Lower leg skin (tissue), 4 donors: Measurements from ENCODE around the gene DNLZ. TPM values are rescaled to one million over a fixed set of nuclear protein-coding genes. Genes with fewer than 3 reads are reported as not detected.
"Not testable (repeated sequence)": the region's sequence is repeated elsewhere in the genome, so short reads cannot be mapped to it uniquely, and the experiment has no call there.

ENCODE experiments used
- DNase-seq, 2 donors: peaks; one replicate each; pipeline ENCODE4 v3.0.0-alpha.2; 2019; ENCODE audit warnings: low spot score in 2 of 2
- H3K4me3 ChIP-seq: fragments of 200-600 bp; sonication (generic); 2 replicates; pipeline ENCODE4 v1.5.1; 2017; ENCODE audit warnings: mild to moderate bottlenecking, low read depth; ENCODE audit not compliant: poor library complexity, severe bottlenecking
- POLR2A ChIP-seq, 2 donors: fragments of 450-650 bp; IDR thresholded peaks; one replicate each; pipeline ENCODE4 v1.6.1; 2016 to 2017; ENCODE audit warnings: antibody characterized with exemption in 2 of 2, mild to moderate bottlenecking in 1 of 2, moderate library complexity in 1 of 2
- WGBS, 2 donors: methylation state at CpG; one replicate each; pipeline ENCODE4 v1.1.5; 2018; 5-methylcytosine and 5-hydroxymethylcytosine counted together
- intact Hi-C: fragments of 100-400 bp; cut with DNase I; formaldehyde crosslinking; loops from one replicate; pipeline ENCODE4 v1.15.0; 2023; ENCODE audit warnings: low total_unique reads
- total RNA-seq, 4 donors: library from RNA; depleted of rRNA; stranded (reverse); fragments of >200 nt; gene quantifications; one replicate each; pipeline ENCODE4 v1.1.0, GENCODE V29; 2016
- TF ChIP-seq, protein P1 (sequence below), 3 donors: fragments of 450-650 bp; IDR thresholded peaks; one replicate each; pipeline ENCODE4 v1.5.1; 2016; ENCODE audit warnings: antibody characterized with exemption in 3 of 3, mild to moderate bottlenecking in 3 of 3, moderate library complexity in 2 of 3

DNLZ gene
- total RNA-seq, 4 donors from 2014 or later: 30.9 to 64.6 (median 44.1) TPM

DNA sequence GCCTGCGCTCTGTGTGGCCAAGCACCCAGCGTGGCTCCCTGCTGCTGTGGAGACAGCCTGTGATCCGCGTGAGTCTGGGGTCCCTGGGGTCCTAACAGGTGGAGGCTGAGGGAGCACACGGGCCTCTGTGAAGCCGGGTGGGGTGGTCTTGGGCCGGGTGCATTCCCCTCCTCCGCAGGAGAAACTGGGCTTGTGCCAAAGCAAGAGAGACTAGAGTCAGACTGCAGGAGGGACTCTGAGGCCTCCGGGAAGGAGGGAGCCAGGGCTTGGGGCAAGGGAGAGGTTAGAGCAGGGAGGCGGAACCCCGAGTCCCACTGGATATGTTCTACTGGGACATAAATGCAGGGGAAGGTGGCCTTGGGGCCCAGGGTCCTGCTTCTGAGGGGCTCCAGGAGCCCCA, 10.5 kb downstream of the DNLZ start:
- 72 to 75% methylated on average over 11 of the region's 11 CpGs for WGBS, 2 donors

DNA sequence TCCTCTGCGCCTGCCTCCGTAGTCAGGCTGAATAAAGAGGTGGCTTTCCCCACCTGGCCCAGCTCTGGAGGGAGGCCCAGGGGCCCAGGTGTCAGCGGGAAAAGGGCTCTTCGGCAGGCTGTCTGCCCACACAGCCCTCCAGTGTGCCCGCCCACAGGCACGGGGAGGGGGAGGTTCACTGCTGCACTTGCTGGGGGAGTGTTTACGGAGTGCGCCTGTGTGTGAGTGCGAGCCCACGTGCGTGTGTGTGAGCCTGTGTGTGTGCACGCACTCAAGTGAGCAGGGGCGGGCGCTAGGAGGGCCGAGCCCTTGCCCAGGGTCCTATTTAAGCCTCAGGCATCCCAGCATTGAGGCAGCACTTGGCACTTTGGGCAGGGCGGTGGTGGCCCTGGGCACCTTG, 10.9 kb downstream of the DNLZ start:
- 63 to 72% methylated on average over 8 to 12 of the region's 16 CpGs for WGBS, 2 donors
- no peak overlapping the region for H3K4me3 ChIP-seq
- no peak for TF ChIP-seq POLR2A (IDR thresholded peaks at IDR 0.05)
- TF ChIP-seq, protein P1, sequence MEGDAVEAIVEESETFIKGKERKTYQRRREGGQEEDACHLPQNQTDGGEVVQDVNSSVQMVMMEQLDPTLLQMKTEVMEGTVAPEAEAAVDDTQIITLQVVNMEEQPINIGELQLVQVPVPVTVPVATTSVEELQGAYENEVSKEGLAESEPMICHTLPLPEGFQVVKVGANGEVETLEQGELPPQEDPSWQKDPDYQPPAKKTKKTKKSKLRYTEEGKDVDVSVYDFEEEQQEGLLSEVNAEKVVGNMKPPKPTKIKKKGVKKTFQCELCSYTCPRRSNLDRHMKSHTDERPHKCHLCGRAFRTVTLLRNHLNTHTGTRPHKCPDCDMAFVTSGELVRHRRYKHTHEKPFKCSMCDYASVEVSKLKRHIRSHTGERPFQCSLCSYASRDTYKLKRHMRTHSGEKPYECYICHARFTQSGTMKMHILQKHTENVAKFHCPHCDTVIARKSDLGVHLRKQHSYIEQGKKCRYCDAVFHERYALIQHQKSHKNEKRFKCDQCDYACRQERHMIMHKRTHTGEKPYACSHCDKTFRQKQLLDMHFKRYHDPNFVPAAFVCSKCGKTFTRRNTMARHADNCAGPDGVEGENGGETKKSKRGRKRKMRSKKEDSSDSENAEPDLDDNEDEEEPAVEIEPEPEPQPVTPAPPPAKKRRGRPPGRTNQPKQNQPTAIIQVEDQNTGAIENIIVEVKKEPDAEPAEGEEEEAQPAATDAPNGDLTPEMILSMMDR (IDR thresholded peaks at IDR 0.05): no peak
- no peak for DNase-seq
- intact Hi-C loops: no loop called here

More for the DNA sequence above, 10.5 kb downstream of the DNLZ start:
- TF ChIP-seq POLR2A (IDR thresholded peaks at IDR 0.05): no peak
- TF ChIP-seq, protein P1 (IDR thresholded peaks at IDR 0.05): no peak
- intact Hi-C loops: no loop called here
- no peak for DNase-seq
- no peak overlapping the region for H3K4me3 ChIP-seq

DNA sequence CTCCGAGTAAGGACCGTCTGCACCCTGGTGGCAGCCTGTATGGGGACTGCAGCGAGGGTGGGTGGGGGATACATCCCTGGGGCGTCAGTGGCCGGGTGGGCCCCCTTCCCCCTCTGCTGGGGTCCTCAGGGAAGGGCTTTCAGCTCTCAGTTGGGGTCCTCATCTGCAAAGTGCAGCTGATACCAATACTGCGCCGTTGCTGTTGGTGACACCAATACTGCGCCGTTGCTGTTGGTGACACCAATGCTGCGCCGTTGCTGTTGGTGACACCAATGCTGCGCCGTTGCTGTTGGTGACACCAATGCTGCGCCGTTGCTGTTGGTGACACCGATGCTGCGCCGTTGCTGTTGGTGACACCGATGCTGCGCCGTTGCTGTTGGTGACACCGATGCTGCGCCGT, 11.7 kb downstream of the DNLZ start:
- intact Hi-C loops, H3K4me3 ChIP-seq, DNase-seq: not testable (repeated sequence)
- WGBS, 2 donors: 75 to 94% methylated on average over 13 to 17 of the region's 24 CpGs

DNA sequence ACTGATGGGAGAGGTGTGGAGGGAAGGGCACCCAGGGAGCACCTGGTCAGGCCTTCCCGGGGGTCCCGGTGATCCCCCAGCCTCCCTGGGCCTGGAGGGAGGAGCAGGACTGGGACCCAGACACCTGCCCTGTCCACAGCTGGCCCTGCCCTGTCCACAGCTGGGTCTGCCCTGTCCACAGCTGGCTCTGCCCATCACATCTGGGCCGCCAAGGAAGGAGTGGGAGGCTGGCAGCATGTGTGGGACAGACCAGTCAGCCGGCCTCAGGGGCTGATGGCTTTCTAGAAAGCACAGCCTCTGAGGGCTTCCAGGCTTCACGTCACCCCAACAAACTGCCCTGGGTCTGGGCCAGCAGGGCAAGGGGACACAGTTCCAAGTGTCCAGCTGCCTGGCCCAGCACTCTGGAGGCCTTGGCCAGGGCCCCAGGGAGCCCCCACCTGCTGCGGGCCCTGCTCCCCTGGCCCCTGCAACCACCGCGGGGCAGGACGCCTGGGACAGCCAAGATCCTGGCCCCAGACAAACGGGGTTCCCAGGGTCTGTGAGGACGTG, 12.2 kb downstream of the DNLZ start:
- 75 to 100% methylated on average over 1 to 10 of the region's 11 CpGs for WGBS, 2 donors
- TF ChIP-seq POLR2A (IDR thresholded peaks at IDR 0.05): no peak
- TF ChIP-seq, protein P1 (IDR thresholded peaks at IDR 0.05): no peak
- no peak for DNase-seq
- intact Hi-C loops: no loop called here
- H3K4me3 ChIP-seq: no peak overlapping the region

DNA sequence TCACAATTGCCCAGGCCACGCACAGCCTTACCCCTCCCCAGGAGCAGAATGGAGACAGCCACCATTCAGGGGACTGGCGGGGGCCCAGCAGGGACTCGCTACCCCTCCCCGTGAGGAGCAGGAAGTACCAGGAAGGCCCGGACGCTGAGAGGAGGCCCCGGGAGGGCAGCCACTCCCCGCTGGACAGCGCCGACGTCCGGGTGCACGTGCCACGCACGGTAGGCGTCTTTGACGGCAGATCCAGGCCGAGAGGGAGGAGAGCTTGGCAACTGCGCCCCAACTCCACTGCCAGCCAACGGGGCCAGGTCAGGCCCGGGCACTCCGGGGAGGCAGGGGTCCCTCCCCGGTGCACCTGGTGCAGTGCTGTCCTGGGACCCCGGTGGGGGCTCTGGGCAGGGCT, 14.0 kb downstream of the DNLZ start:
- 86% methylated on average over 10 to 20 of the region's 24 CpGs for WGBS, 2 donors
- intact Hi-C loops: no loop called here

DNA sequence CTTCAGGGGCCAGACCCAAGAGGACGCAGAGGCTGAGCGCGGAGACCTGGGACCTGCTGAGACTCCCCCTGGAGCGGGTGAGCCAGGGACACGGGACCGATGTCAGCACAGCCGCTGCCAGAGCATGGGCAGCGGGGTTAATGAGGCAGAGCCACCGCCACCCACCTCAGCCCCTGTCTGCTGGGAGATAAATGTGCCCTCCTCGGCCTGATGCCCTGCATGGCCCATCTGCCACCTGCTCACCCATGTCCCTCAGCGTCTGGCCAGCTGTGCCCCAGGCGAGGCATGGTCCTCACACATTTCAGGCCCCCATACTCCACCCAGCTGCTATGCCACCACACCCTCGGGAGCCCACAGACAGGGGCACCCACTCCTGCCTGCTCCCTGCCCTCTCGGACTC, 14.9 kb downstream of the DNLZ start:
- no peak overlapping the region for H3K4me3 ChIP-seq
- DNase-seq: no peak
- WGBS, 2 donors: 86 to 90% methylated on average over 14 of the region's 14 CpGs
- TF ChIP-seq, protein P1 (IDR thresholded peaks at IDR 0.05): no peak
- TF ChIP-seq POLR2A (IDR thresholded peaks at IDR 0.05): no peak
- intact Hi-C loops: no loop called here

More for the DNA sequence above, 14.0 kb downstream of the DNLZ start:
- TF ChIP-seq, protein P1 (IDR thresholded peaks at IDR 0.05): no peak
- no peak for TF ChIP-seq POLR2A (IDR thresholded peaks at IDR 0.05)
- no peak overlapping the region for H3K4me3 ChIP-seq
- DNase-seq: no peak
